Breast epithelium (tissue), 4 donors: ENCODE data around the gene HBG2. TPM values are rescaled to one million over a fixed set of nuclear protein-coding genes. Genes with fewer than 3 reads are reported as not detected.

Source experiments
- DNase-seq, 2 donors: peaks; one replicate each; pipeline ENCODE4 v3.0.0-alpha.2; 2019; ENCODE audit warnings: low spot score in 2 of 2
- H3K27ac ChIP-seq, 2 donors: fragments of 200-600 bp; sonication (generic) in 1 of 2; one replicate each; pipeline ENCODE4 v1.5.1; 2016 to 2019; ENCODE audit warnings: mild to moderate bottlenecking in 1 of 2
- H3K27me3 ChIP-seq, 2 donors: fragments of 200-600 bp; sonication (generic) in 1 of 2; one replicate each; pipeline versions ENCODE4 v1.5.1 to v1.6.0; 2017 to 2019; ENCODE audit warnings: control low read depth in 1 of 2, mild to moderate bottlenecking in 1 of 2
- H3K36me3 ChIP-seq: fragments of 200-600 bp; one replicate; pipeline ENCODE4 v1.5.1; 2019
- H3K4me1 ChIP-seq, 2 donors: fragments of 200-600 bp; sonication (generic); one replicate each; pipeline ENCODE4 v1.5.1; 2016 to 2019; ENCODE audit warnings: control low read depth in 1 of 2
- H3K4me3 ChIP-seq, 3 donors: fragments of 200-600 bp; sonication (generic); 1 replicate in 2 of 3; 2 replicates in 1 of 3; pipeline ENCODE4 v1.5.1; 2016 to 2019; ENCODE audit warnings: mild to moderate bottlenecking in 3 of 3, moderate library complexity in 2 of 3
- H3K9me3 ChIP-seq, 2 donors: fragments of 200-600 bp; sonication (generic) in 1 of 2; one replicate each; pipeline ENCODE4 v1.5.1; 2016 to 2019; ENCODE audit warnings: control low read depth in 1 of 2
- POLR2A ChIP-seq: fragments of 450-650 bp; IDR thresholded peaks from one replicate; pipeline ENCODE4 v1.6.1; 2016; ENCODE audit warnings: antibody characterized with exemption, mild to moderate bottlenecking, moderate library complexity
- POLR2AphosphoS5 ChIP-seq, 3 donors: sonication (generic); formaldehyde crosslinking; IDR thresholded peaks; one replicate each; pipeline ENCODE4 v1.6.1; 2017; ENCODE audit warnings: antibody characterized with exemption in 3 of 3
- intact Hi-C: fragments of 100-400 bp; cut with DNase I; formaldehyde crosslinking; loops from one replicate; pipeline ENCODE4 v1.15.1; 2023; ENCODE audit warnings: low total_unique reads
- total RNA-seq, 3 donors: library from RNA; depleted of rRNA; stranded (reverse); fragments of >200 nt; gene quantifications; one replicate each; pipeline ENCODE4 v1.1.0, GENCODE V29; 2016
- TF ChIP-seq, protein P1 (sequence below), 3 donors: fragments of 450-650 bp; IDR thresholded peaks; one replicate each; pipeline ENCODE4 v1.5.1; 2016 to 2017; ENCODE audit warnings: antibody characterized with exemption in 3 of 3, mild to moderate bottlenecking in 3 of 3, moderate library complexity in 3 of 3

Gene HBG2
- total RNA-seq, 3 donors from 2014 or later, result not detected

GRCh38 chr11:5281596-5281995 lies 27.0 kb upstream of the HBG2 start:
- Histone ChIP-seq H3K27me3 (no peaks in the 10 kb centered on the region), H3K9me3 (no peaks in the 10 kb centered on the region), H3K27ac (no peak overlapping the region), H3K4me3 (no peak overlapping the region), H3K4me1 (no peaks in the 10 kb centered on the region), H3K36me3 (no peaks in the 10 kb centered on the region)
- intact Hi-C loops, result no loop called here
- no peak for TF ChIP-seq POLR2AphosphoS5 (IDR thresholded peaks at IDR 0.05)
- no peak for TF ChIP-seq POLR2A
- TF ChIP-seq, protein P1, sequence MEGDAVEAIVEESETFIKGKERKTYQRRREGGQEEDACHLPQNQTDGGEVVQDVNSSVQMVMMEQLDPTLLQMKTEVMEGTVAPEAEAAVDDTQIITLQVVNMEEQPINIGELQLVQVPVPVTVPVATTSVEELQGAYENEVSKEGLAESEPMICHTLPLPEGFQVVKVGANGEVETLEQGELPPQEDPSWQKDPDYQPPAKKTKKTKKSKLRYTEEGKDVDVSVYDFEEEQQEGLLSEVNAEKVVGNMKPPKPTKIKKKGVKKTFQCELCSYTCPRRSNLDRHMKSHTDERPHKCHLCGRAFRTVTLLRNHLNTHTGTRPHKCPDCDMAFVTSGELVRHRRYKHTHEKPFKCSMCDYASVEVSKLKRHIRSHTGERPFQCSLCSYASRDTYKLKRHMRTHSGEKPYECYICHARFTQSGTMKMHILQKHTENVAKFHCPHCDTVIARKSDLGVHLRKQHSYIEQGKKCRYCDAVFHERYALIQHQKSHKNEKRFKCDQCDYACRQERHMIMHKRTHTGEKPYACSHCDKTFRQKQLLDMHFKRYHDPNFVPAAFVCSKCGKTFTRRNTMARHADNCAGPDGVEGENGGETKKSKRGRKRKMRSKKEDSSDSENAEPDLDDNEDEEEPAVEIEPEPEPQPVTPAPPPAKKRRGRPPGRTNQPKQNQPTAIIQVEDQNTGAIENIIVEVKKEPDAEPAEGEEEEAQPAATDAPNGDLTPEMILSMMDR (IDR thresholded peaks at IDR 0.05), result no peak
- no peak for DNase-seq

DNA sequence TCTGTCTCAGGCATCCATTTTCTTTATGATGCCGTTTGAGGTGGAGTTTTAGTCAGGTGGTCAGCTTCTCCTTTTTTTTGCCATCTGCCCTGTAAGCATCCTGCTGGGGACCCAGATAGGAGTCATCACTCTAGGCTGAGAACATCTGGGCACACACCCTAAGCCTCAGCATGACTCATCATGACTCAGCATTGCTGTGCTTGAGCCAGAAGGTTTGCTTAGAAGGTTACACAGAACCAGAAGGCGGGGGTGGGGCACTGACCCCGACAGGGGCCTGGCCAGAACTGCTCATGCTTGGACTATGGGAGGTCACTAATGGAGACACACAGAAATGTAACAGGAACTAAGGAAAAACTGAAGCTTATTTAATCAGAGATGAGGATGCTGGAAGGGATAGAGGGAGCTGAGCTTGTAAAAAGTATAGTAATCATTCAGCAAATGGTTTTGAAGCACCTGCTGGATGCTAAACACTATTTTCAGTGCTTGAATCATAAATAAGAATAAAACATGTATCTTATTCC lies 26.1 kb upstream of the HBG2 start:
- TF ChIP-seq POLR2A (no peak), POLR2AphosphoS5 (IDR thresholded peaks at IDR 0.05) (no peak)
- TF ChIP-seq, protein P1 (IDR thresholded peaks at IDR 0.05), result no peak
- DNase-seq, result no peak
- H3K27me3 ChIP-seq, result no peaks in the 10 kb centered on the region
- no peak overlapping the region for H3K27ac ChIP-seq
- intact Hi-C loops, result no loop called here
- H3K36me3 ChIP-seq, result no peaks in the 10 kb centered on the region
- no peaks in the 10 kb centered on the region for H3K9me3 ChIP-seq
- no peaks in the 10 kb centered on the region for H3K4me1 ChIP-seq
- no peak overlapping the region for H3K4me3 ChIP-seq

DNA sequence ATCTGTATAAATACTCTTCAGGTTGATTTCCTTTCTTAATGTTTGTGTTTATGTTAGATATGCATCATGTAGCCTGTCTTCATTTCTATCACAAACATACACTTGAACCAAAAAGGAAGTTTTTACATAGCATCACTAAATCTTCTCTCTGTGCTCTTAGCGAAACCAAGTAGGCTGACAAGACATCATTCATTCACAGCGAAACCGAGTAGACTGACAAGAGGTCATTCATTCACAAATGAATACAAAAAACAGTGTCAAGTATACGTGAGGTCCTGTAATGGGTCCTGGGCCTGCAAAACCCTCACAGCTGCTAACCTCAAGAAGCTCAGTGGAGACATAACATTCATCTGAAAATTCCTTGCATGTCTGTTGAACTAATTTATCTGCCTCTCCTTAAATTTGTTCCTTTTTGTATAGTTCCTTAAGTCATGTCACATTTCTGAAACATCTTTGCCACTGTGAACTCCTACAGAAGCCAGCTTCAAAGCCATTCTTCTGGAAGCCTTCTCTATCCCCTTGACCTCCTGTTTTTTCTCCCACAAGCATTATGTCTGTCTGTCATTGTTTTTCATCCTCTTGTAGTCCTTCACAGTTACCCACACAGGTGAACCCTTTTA lies 25.0 kb upstream of the HBG2 start:
- Histone ChIP-seq H3K9me3 (no peaks in the 10 kb centered on the region), H3K4me1 (no peaks in the 10 kb centered on the region), H3K36me3 (no peaks in the 10 kb centered on the region), H3K27ac (no peak overlapping the region), H3K4me3 (no peak overlapping the region), H3K27me3 (no peaks in the 10 kb centered on the region)
- no peak for DNase-seq
- TF ChIP-seq, protein P1 (IDR thresholded peaks at IDR 0.05), result no peak
- TF ChIP-seq POLR2A (no peak), POLR2AphosphoS5 (IDR thresholded peaks at IDR 0.05) (no peak)
- intact Hi-C loops, result no loop called here

GRCh38 chr11:5277807-5278382 lies 23.3 kb upstream of the HBG2 start:
- Histone ChIP-seq H3K9me3 (no peaks in the 10 kb centered on the region), H3K27ac (no peak overlapping the region), H3K4me1 (no peaks in the 10 kb centered on the region), H3K27me3 (no peaks in the 10 kb centered on the region), H3K36me3 (no peaks in the 10 kb centered on the region), H3K4me3 (no peak overlapping the region)
- intact Hi-C loops, result no loop called here
- TF ChIP-seq, protein P1 (IDR thresholded peaks at IDR 0.05), result no peak
- no peak for TF ChIP-seq POLR2A
- no peak for TF ChIP-seq POLR2AphosphoS5 (IDR thresholded peaks at IDR 0.05)
- DNase-seq, result no peak

GRCh38 chr11:5276697-5277096 lies 22.1 kb upstream of the HBG2 start:
- Histone ChIP-seq H3K27me3 (no peaks in the 10 kb centered on the region), H3K27ac (no peak overlapping the region), H3K36me3 (no peaks in the 10 kb centered on the region), H3K4me1 (no peaks in the 10 kb centered on the region), H3K4me3 (no peak overlapping the region), H3K9me3 (no peaks in the 10 kb centered on the region)
- DNase-seq, result no peak
- TF ChIP-seq POLR2AphosphoS5 (IDR thresholded peaks at IDR 0.05) (no peak), POLR2A (no peak)
- TF ChIP-seq, protein P1 (IDR thresholded peaks at IDR 0.05), result no peak
- intact Hi-C loops, result no loop called here
